ENCODE measurements around the gene GSTM2. TPM values are rescaled to one million over a fixed set of nuclear protein-coding genes. Genes with fewer than 3 reads are reported as not detected.
"Not testable (repeated sequence)": the region's sequence is repeated elsewhere in the genome, so short reads cannot be mapped to it uniquely, and the experiment has no call there.

GSTM2 gene
- total RNA-seq, 8 experiments from 2014 or later: 18.6 to 116 (median 28.1) TPM

DNA sequence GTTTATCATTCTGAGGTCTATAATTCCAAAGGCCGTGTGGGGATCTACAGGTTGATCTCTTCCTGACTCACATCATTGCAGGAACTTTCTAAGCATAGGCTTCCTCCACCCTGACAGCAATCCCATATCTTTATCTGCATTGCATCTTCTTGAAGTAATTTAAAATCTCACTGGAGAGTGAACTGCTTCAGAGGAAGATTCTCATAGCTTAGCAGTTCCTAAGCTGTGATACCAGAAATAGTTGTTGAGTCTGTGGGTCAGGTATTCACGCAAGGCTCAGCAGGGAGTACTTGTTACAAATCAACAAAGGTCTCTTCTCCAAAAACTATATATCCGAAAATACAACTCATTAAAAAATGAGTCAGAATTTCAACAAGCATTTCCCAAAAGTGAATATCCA, 27.3 kb downstream of the GSTM2 start:
- 53 to 87% (median 71%) methylated on average over 1 to 3 of the region's 3 CpGs; no CpG with 5 or more reads in 6 of the 10 experiments for WGBS, 10 experiments
- in situ Hi-C loops (cut with MboI; ENCODE audit: low pct_unique_long_range_greater_than_20kb in 2 of 9, low sequenced_read_pairs in 9 of 9, unreplicated experiment in 9 of 9); H3K4me3 ChIP-seq; H3K4me1 ChIP-seq (replicated peaks in 1 of 2); H3K27ac ChIP-seq; ATAC-seq (replicated peaks in 6 of 8): not testable (repeated sequence)

DNA sequence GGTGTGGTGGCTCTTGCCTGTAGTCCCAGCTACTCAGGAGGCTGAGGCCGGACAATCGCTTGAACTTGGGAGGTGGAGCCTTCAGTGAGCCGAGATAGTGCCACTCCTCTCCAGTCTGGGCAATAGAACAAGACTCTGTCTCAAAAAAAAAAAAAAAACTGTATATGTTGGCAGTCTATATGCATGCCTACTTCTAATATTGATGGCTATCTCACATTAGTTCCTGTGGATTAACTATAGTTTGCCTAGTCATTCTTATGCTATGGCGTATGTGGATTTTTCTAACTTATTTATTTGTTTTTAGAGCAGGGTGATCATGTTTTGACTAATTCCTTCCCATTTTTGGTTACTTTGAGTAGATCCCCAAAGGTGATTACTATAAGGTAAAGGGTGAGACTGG, 29.2 kb downstream of the GSTM2 start:
- no peak overlapping the region for H3K27ac ChIP-seq
- no peak overlapping the region for H3K4me3 ChIP-seq
- ATAC-seq (replicated peaks in 6 of 8): no peak
- in situ Hi-C loops (cut with MboI; ENCODE audit: low pct_unique_long_range_greater_than_20kb in 2 of 9, low sequenced_read_pairs in 9 of 9, unreplicated experiment in 9 of 9): no loop called here
- 89 to 100% (median 95%) methylated on average over 3 to 4 of the region's 4 CpGs; no CpG with 5 or more reads in 6 of the 10 experiments for WGBS, 10 experiments
- no peaks in the 10 kb centered on the region for H3K4me1 ChIP-seq (replicated peaks in 1 of 2)

DNA sequence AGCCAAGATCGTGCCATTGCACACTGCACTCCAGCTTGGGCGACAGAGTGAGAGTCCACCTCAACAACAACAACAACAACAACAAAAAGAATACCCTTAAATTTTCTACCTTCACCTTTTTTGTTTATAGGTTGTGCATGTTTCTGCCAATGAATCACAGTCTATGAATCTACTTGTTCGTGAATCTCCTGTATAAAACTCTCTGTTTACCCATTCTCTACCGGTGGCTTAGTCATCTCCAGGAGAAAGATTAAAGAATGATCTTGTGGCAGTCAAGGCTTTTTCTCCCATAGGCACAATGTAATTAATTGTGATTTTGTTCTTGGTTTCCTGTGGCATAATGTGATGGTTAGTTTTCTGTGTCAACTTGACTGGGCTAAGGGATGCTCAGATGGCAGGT, 30.0 kb downstream of the GSTM2 start:
- 40 to 100% (median 95%) methylated on average over 1 to 4 of the region's 4 CpGs; no CpG with 5 or more reads in 6 of the 10 experiments for WGBS, 10 experiments
- H3K27ac ChIP-seq; H3K4me1 ChIP-seq (replicated peaks in 1 of 2); H3K4me3 ChIP-seq; in situ Hi-C loops (cut with MboI; ENCODE audit: low pct_unique_long_range_greater_than_20kb in 2 of 9, low sequenced_read_pairs in 9 of 9, unreplicated experiment in 9 of 9); ATAC-seq (replicated peaks in 6 of 8): not testable (repeated sequence)

DNA sequence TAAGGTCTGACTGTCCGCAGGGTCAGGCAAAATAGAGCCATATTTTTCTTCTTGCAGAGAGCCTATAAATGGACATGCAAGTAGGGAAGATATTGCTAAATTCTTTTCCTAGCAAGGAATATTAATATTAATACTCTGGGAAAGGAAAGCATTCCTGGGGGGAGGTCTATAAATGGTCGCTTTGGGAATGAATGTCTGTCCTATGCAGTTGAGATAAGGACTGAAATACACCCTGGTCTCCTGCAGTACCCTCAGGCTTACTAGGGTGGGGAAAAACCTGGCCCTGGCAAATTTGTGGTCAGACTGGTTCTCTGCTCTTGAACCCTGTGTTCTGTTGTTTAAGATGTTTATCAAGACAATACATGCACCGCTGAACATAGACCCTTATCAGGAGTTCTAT, 35.1 kb downstream of the GSTM2 start:
- H3K4me3 ChIP-seq; ATAC-seq (replicated peaks in 6 of 8); H3K4me1 ChIP-seq (replicated peaks in 1 of 2); in situ Hi-C loops (cut with MboI; ENCODE audit: low pct_unique_long_range_greater_than_20kb in 2 of 9, low sequenced_read_pairs in 9 of 9, unreplicated experiment in 9 of 9); H3K27ac ChIP-seq: not testable (repeated sequence)
- 83 to 100% (median 100%) methylated on average over 1 to 3 of the region's 3 CpGs; no CpG with 5 or more reads in 3 of the 10 experiments for WGBS, 10 experiments

DNA sequence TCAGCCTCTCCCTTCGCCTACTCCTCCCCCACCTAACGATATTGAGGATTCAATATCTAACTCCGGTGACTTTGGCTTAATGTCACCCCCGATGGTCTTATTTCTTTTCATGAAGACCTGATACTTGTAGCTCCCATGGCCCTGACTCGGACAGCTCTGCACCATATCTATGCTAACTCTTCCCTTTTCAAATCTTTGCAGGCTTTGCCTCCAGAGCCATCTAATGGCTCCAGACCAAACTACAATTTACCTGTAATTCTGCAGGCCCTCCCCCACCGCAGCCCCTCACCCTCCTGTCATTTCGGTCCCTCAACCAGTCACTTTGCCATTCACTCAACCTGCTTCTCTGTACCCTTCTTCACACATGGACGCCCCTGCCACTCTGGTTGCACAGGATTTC, 36.3 kb downstream of the GSTM2 start:
- H3K4me3 ChIP-seq: no peak overlapping the region
- ATAC-seq (replicated peaks in 6 of 8): no peak
- H3K4me1 ChIP-seq (replicated peaks in 1 of 2): no peaks in the 10 kb centered on the region
- no peak overlapping the region for H3K27ac ChIP-seq
- in situ Hi-C loops (cut with MboI; ENCODE audit: low pct_unique_long_range_greater_than_20kb in 2 of 9, low sequenced_read_pairs in 9 of 9, unreplicated experiment in 9 of 9): no loop called here
- 17 to 93% (median 73%) methylated on average over 1 to 8 of the region's 8 CpGs; no CpG with 5 or more reads in 1 of the 10 experiments for WGBS, 10 experiments

DNA sequence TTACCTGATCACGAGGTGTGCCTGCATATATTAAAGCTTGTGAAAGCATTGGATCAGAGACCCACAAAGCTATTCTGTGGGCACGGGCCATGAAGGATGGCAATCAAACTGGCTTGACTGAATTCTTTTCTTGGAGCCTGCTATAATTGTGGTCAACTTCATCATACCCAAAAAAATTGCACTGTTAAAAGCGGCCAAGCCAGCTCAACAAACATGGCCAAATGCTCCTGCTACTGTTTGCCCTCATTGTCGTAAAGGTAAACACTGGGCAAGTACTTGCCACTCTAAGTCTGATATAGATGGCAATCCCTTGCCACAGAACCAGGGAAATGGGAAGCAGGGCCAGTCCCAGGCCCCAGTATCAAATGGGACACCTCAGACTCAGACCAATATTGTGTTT, 37.6 kb downstream of the GSTM2 start:
- 8 to 93% (median 68%) methylated on average over 1 to 4 of the region's 4 CpGs for WGBS, 10 experiments
- H3K27ac ChIP-seq: no peak overlapping the region
- in situ Hi-C loops (cut with MboI; ENCODE audit: low pct_unique_long_range_greater_than_20kb in 2 of 9, low sequenced_read_pairs in 9 of 9, unreplicated experiment in 9 of 9): no loop called here
- H3K4me3 ChIP-seq: no peak overlapping the region
- ATAC-seq (replicated peaks in 6 of 8): no peak
- no peaks in the 10 kb centered on the region for H3K4me1 ChIP-seq (replicated peaks in 1 of 2)

DNA sequence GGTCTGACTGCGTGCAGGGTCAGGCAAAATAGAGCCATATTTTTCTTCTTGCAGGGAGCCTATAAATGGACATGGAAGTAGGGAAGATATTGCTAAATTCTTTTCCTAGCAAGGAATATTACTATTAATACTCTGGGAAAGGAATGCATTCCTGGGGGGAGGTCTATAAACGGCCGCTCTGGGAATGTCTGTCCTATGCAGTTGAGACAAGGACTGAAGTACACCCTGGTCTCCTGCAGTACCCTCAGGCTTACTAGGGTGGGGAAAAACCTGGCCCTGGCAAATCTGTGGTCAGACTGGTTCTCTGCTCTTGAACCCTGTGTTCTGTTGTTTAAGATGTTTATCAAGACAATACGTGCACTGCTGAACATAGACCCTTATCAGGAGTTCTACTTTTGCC, 41.1 kb downstream of the GSTM2 start:
- in situ Hi-C loops (cut with MboI; ENCODE audit: low pct_unique_long_range_greater_than_20kb in 2 of 9, low sequenced_read_pairs in 9 of 9, unreplicated experiment in 9 of 9); H3K4me3 ChIP-seq; H3K4me1 ChIP-seq (replicated peaks in 1 of 2); H3K27ac ChIP-seq; ATAC-seq (replicated peaks in 6 of 8): not testable (repeated sequence)
- WGBS, 10 experiments: 79 to 100% (median 93%) methylated on average over 1 to 4 of the region's 4 CpGs; no CpG with 5 or more reads in 2 of the 10 experiments

DNA sequence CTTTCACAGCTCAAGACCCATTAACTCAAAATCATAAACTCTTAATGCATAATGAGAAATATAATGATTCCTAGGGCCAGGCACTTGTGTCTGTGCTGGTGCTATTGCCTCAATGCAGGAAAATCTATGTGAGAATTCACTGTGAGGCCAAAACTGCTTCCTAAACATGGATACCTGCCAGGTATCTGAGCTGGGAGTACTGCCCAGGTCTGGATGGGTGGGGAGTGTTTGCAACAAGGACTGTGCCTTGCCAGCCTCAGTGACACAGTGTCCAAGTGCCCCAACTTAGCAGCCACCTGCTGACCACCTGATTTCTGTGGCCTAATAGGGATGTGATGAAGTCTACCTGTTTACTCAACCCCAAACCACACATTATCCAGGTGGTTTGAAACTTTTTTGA, 42.0 kb downstream of the GSTM2 start:
- H3K4me1 ChIP-seq (replicated peaks in 1 of 2); ATAC-seq (replicated peaks in 6 of 8); in situ Hi-C loops (cut with MboI; ENCODE audit: low pct_unique_long_range_greater_than_20kb in 2 of 9, low sequenced_read_pairs in 9 of 9, unreplicated experiment in 9 of 9); H3K27ac ChIP-seq; H3K4me3 ChIP-seq: not testable (repeated sequence)

DNA sequence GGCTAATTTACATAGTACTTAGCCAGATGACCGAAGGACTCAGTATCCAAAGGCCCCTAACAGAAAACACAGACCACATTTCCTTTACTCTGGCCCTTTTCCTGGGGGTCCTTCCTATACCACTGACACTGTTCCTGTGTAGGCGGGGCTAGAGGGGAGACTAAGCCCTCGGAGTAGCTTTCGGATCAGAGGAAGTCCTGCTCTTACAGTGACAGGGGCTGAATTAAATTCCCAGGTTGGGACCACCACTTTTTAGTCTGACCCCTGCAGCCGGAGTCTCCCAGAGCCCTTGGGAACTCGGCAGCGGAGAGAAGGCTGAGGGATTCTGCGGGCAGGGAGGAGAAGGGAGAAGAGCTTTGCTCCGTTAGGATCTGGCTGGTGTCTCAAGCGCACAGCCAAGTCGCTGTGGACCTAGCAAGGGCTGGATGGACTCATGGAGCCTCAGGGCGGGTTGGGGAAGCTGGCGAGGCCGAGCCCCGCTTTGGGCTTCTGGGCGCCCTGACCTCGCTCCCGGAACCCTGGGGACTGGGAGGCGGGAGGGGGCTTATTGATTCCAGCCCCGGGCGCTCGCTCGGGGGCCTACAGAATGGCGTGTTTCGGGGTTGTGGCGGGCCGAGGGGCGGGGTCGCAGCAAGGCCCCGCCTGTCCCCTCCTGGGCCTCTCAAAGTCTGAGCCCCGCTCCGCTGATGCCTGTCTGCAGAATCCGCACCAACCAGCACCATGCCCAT, 43.9 kb downstream of the GSTM2 start, which contains the start of gene GSTM5:
TSS of gene GSTM5 (plus strand) at position 659 of the 728 bp plus-strand sequence. CDS start at position 721, 62 bp downstream.
- in situ Hi-C loops (cut with MboI; ENCODE audit: low pct_unique_long_range_greater_than_20kb in 2 of 9, low sequenced_read_pairs in 9 of 9, unreplicated experiment in 9 of 9); H3K4me1 ChIP-seq (replicated peaks in 1 of 2); H3K4me3 ChIP-seq; H3K27ac ChIP-seq: not testable (repeated sequence)
- 61 to 100% methylated on average over 1 to 4 of the region's 33 CpGs; no CpG with 5 or more reads in 8 of the 10 experiments for WGBS, 10 experiments
- ATAC-seq (replicated peaks in 6 of 8): peak in 3 of 8 experiments; percentile 46 to 56 (median 50)

DNA sequence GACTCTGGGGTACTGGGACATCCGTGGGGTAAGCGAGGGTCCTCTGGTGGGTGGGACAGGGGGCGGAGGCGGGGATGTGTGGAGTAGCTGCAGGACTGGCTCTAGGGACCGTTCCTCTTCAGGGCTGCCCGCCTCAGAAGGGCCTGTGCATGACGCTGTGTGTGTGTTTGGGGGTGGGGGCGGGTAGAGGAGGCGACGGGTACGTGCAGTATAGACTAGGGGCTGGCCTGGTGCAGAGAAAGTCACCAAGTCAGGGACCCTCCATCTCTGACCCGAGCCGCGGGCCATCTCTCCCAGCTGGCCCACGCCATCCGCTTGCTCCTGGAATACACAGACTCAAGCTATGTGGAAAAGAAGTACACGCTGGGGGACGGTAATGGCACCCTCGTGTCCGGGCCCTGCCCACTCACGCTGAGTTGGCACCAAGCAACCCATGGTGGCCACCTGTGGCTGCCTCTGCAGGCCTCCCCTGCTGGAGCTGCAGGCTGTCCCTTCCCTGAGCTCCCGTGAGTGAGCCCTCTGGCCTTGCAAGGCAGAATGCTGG, 44.5 kb downstream of the GSTM2 start:
- Histone ChIP-seq H3K4me1 (replicated peaks in 1 of 2) (peaks cover 0 to 2% of the 10 kb centered on the region in 2 donors), H3K27ac (no peak overlapping the region), H3K4me3 (no peak overlapping the region)
- in situ Hi-C loops (cut with MboI; ENCODE audit: low pct_unique_long_range_greater_than_20kb in 2 of 9, low sequenced_read_pairs in 9 of 9, unreplicated experiment in 9 of 9): no loop called here
- peak in 1 of 8 experiments; percentile 36 for ATAC-seq (replicated peaks in 6 of 8)
- WGBS, 10 experiments: 40 to 81% methylated on average over 1 to 12 of the region's 22 CpGs; no CpG with 5 or more reads in 8 of the 10 experiments

DNA sequence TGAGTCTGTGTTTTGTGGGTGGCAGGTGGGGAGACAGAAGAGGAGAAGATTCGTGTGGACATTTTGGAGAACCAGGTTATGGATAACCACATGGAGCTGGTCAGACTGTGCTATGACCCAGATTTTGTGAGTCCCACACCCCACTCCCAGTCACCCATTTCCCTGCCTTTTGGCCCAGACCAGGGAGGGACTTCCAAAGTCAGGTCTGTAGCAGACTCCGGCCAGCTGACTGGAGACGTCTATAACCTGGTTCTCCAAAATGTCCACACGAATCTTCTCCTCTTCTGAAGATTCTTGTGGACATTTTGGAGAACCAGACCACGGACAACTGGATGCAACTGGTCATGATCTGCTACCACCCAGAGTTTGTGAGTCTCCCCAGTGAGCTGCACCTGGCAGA, 45.8 kb downstream of the GSTM2 start:
- Histone ChIP-seq H3K4me1 (replicated peaks in 1 of 2) (peaks cover 0 to 2% of the 10 kb centered on the region in 2 donors), H3K4me3 (no peak overlapping the region), H3K27ac (no peak overlapping the region)
- WGBS, 10 experiments: 40 to 93% (median 80%) methylated on average over 1 to 4 of the region's 5 CpGs; no CpG with 5 or more reads in 5 of the 10 experiments
- in situ Hi-C loops (cut with MboI; ENCODE audit: low pct_unique_long_range_greater_than_20kb in 2 of 9, low sequenced_read_pairs in 9 of 9, unreplicated experiment in 9 of 9): no loop called here
- ATAC-seq (replicated peaks in 6 of 8): no peak

DNA sequence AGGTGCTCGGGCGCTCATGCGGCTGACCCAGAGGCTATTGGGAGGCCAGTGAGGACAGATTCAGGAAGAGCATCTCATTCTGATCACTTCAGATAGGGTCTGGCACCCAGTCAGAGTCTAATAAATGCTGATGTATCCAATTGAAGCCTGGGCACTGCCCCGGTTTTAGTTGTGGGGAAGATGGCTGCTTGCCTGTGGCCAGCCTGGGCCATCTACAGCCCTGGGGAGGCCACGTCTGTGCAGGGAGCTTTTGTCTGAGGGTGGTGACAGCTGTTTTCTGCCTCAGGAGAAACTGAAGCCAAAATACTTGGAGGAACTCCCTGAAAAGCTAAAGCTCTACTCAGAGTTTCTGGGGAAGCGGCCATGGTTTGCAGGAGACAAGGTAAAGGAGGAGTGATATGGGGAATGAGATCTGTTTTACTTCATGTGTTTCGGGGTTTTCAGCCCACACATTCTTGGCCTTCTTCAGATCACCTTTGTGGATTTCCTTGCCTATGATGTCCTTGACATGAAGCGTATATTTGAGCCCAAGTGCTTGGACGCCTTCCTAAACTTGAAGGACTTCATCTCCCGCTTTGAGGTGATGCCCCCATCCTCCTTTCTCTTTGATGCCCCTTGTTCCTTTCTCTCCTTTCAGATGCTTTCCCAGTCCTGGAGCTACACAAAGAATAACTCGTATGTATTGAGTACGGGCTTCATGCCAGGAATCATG, 47.0 kb downstream of the GSTM2 start:
- no peak for ATAC-seq (replicated peaks in 6 of 8)
- H3K4me3 ChIP-seq: no peak overlapping the region
- H3K4me1 ChIP-seq (replicated peaks in 1 of 2): peaks cover 0 to 2% of the 10 kb centered on the region in 2 donors
- no peak overlapping the region for H3K27ac ChIP-seq
- WGBS, 10 experiments: 64 to 94% (median 82%) methylated on average over 1 to 9 of the region's 12 CpGs; no CpG with 5 or more reads in 1 of the 10 experiments
- in situ Hi-C loops (cut with MboI; ENCODE audit: low pct_unique_long_range_greater_than_20kb in 2 of 9, low sequenced_read_pairs in 9 of 9, unreplicated experiment in 9 of 9): no loop called here

DNA sequence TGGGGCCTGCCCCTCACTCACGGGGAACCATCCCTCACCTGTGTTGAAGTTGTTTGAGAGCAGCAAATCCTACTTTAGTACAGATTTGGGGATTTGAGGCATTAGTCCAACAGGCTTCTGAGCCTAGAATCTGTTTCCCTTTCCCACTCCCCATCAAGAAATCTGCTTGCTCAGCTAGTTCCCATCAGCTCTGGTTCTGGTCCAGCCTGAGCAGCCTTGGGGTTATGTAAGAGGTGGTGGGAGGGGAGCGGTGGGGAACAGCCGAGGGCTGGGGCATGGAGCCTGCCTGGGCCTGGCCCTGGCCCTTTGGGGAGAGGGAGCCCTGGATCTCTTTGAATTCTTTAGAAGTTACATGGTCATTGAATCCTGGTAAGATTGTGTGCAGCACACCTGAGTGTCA, 48.3 kb downstream of the GSTM2 start:
- no peak overlapping the region for H3K27ac ChIP-seq
- peaks cover 0 to 2% of the 10 kb centered on the region in 2 donors for H3K4me1 ChIP-seq (replicated peaks in 1 of 2)
- 80 to 88% methylated on average over 1 to 2 of the region's 3 CpGs; no CpG with 5 or more reads in 8 of the 10 experiments for WGBS, 10 experiments
- in situ Hi-C loops (cut with MboI; ENCODE audit: low pct_unique_long_range_greater_than_20kb in 2 of 9, low sequenced_read_pairs in 9 of 9, unreplicated experiment in 9 of 9): no loop called here
- no peak for ATAC-seq (replicated peaks in 6 of 8)
- no peak overlapping the region for H3K4me3 ChIP-seq
